CD4-positive, alpha-beta T cell (primary cell): ENCODE data around the gene AVPR1A. TPM values are rescaled to one million over a fixed set of nuclear protein-coding genes. Genes with fewer than 3 reads are reported as not detected.

ENCODE experiments used
- ATAC-seq: fragments of 200-7000 bp; cut with Tn5 transposase; one replicate; pipeline ENCODE4 v1.10.0; 2022; ENCODE audit warnings: mild to moderate bottlenecking; ENCODE audit not compliant: poor library complexity
- CTCF ChIA-PET: fragments of 350-600 bp; sonication (Branson Sonifier 250); formaldehyde crosslinking; loops from one replicate; lab custom pipeline; 2021; ENCODE audit warnings: antibody characterized with exemption, inconsistent platforms; lab: Charles Lee
- POLR2A ChIA-PET: fragments of 350-600 bp; sonication (Branson Sonifier 250); formaldehyde crosslinking; loops from one replicate; lab custom pipeline; 2021; ENCODE audit warnings: antibody characterized with exemption, inconsistent platforms; lab: Charles Lee
- DNase-seq, 14 experiments: peaks; one replicate each; pipeline ENCODE4 v3.0.0-alpha.2; 2013 to 2020; ENCODE audit warnings: mixed read lengths in 2 of 14
- H3K27ac ChIP-seq, 2 donors: one replicate each; pipeline versions ENCODE4 v1.5.1 to v1.7.0; 2013; ENCODE audit warnings: low read length in 2 of 2, low read depth in 1 of 2, mild to moderate bottlenecking in 1 of 2
- H3K27me3 ChIP-seq, 2 experiments: 1 replicate in 1 of 2; 2 replicates in 1 of 2; pipeline versions ENCODE4 v1.6.1 to v1.7.0; 2013; ENCODE audit warnings: low read length in 2 of 2, control low read depth in 1 of 2, mild to moderate bottlenecking in 1 of 2, moderate library complexity in 1 of 2; ENCODE audit not compliant: insufficient read depth in 2 of 2, control insufficient read depth in 1 of 2
- H3K36me3 ChIP-seq: one replicate; pipeline ENCODE4 v1.6.1; 2013; ENCODE audit warnings: low read length, control low read depth; ENCODE audit not compliant: insufficient read depth
- H3K4me1 ChIP-seq: one replicate; pipeline ENCODE4 v1.6.1; 2013; ENCODE audit warnings: low read length, control low read depth; ENCODE audit not compliant: insufficient read depth
- H3K4me3 ChIP-seq: one replicate; pipeline ENCODE4 v1.5.1; 2013; ENCODE audit warnings: mild to moderate bottlenecking, low read length, moderate library complexity
- H3K9me3 ChIP-seq, 2 experiments: 1 replicate in 1 of 2; 2 replicates in 1 of 2; pipeline versions ENCODE4 v1.6.1 to v1.7.0; 2013; ENCODE audit warnings: low read length in 2 of 2, mild to moderate bottlenecking in 2 of 2, control low read depth in 1 of 2, moderate library complexity in 1 of 2; ENCODE audit not compliant: control insufficient read depth in 1 of 2, insufficient read depth in 1 of 2
- H3K27ac Mint-ChIP-seq: one replicate; pipeline ENCODE4 v1.8.0; 2020; ENCODE audit warnings: mixed read lengths
- H3K27me3 Mint-ChIP-seq: one replicate; pipeline ENCODE4 v1.8.0; 2021; ENCODE audit warnings: mixed read lengths
- H3K36me3 Mint-ChIP-seq: one replicate; pipeline ENCODE4 v1.8.0; 2021; ENCODE audit warnings: low read depth, mixed read lengths
- H3K4me1 Mint-ChIP-seq: one replicate; pipeline ENCODE4 v1.8.0; 2021; ENCODE audit warnings: low read depth, mixed read lengths
- H3K4me3 Mint-ChIP-seq: one replicate; pipeline ENCODE4 v1.8.0; 2020; ENCODE audit warnings: mild to moderate bottlenecking, mixed read lengths
- H3K9me3 Mint-ChIP-seq: one replicate; pipeline ENCODE4 v1.8.0; 2020; ENCODE audit warnings: mixed read lengths
- intact Hi-C, 2 experiments: fragments of 100-400 bp; cut with DNase I in 1 of 2; cut with micrococcal nuclease in 1 of 2; formaldehyde crosslinking; loops; one replicate each; pipeline versions ENCODE4 v1.15.1 to v1.9.0; 2023 to 2025; cut with DNase I, micrococcal nuclease
- total RNA-seq, 174 experiments: library from RNA in 2 of 174; stranded (reverse) in 2 of 174; gene quantifications; one replicate each; pipeline ENCODE4 v1.2.3 and lab custom pipeline; 2021 to 2026
- TF ChIP-seq, protein P1 (sequence below): fragments of 200-600 bp; IDR thresholded peaks from one replicate; pipeline ENCODE4 v1.8.0; 2022; ENCODE audit warnings: antibody characterized with exemption, mild to moderate bottlenecking

Gene AVPR1A
- total RNA-seq, 2 experiments from 2014 or later = not detected

DNA sequence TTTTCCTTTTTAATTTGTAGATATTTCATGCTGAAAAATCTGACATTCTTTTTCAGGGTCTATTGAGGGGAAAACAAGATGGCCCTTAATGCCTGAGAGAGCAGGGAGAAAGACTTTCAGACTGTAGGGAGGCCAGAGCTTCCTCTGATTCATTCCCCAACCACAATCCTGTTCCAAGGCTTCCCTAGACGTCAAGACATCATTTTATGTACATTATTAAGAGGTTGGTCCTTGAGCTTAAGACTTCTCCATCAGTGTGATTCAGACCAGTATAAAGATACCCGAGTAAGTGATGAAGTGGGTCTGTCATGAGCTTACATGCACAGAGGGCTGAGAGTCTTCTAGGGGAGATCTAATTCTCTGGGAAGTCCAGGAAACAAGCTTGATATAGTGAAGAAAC lies 57.3 kb downstream of the AVPR1A start:
- POLR2A ChIA-PET = no interaction called here
- no peak overlapping the region for H3K4me3 ChIP-seq
- no peaks in the 10 kb centered on the region for H3K9me3 ChIP-seq
- Mint-ChIP-seq H3K4me1 (no peaks in the 10 kb centered on the region), H3K4me3 (no peak overlapping the region), H3K27ac (no peak overlapping the region), H3K9me3 (no peaks in the 10 kb centered on the region), H3K27me3 (peaks cover 5% of the 10 kb centered on the region), H3K36me3 (no peaks in the 10 kb centered on the region)
- no peaks in the 10 kb centered on the region for H3K27me3 ChIP-seq
- TF ChIP-seq, protein P1, sequence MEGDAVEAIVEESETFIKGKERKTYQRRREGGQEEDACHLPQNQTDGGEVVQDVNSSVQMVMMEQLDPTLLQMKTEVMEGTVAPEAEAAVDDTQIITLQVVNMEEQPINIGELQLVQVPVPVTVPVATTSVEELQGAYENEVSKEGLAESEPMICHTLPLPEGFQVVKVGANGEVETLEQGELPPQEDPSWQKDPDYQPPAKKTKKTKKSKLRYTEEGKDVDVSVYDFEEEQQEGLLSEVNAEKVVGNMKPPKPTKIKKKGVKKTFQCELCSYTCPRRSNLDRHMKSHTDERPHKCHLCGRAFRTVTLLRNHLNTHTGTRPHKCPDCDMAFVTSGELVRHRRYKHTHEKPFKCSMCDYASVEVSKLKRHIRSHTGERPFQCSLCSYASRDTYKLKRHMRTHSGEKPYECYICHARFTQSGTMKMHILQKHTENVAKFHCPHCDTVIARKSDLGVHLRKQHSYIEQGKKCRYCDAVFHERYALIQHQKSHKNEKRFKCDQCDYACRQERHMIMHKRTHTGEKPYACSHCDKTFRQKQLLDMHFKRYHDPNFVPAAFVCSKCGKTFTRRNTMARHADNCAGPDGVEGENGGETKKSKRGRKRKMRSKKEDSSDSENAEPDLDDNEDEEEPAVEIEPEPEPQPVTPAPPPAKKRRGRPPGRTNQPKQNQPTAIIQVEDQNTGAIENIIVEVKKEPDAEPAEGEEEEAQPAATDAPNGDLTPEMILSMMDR = no peak
- no peaks in the 10 kb centered on the region for H3K36me3 ChIP-seq
- no peaks in the 10 kb centered on the region for H3K4me1 ChIP-seq
- H3K27ac ChIP-seq = no peak overlapping the region
- intact Hi-C loops = no loop called here
- CTCF ChIA-PET = no interaction called here
- no peak for ATAC-seq
- DNase-seq = no peak

DNA sequence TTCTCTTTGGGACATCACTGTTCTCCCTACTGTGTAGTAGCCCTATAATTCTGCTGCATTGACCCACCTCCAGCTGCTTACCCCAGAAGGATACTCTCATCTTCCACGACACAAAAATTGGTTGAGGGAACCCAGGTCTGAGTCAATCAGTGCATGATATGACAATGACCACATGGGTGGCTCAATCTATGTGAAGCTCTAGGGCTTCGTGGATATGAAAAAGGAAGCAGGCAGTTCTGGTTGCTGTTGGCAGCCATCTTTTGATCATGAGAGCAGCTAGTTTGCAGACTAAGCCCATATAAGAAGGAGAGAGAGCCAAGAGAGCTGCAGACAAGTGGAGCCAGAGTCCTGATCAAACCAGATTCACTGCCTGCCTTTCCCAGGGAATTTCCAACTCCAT lies 57.9 kb downstream of the AVPR1A start:
- DNase-seq (no peak), ATAC-seq (no peak)
- Mint-ChIP-seq H3K36me3 (no peaks in the 10 kb centered on the region), H3K9me3 (no peaks in the 10 kb centered on the region), H3K4me3 (no peak overlapping the region), H3K27ac (no peak overlapping the region), H3K4me1 (no peaks in the 10 kb centered on the region), H3K27me3 (peaks cover 7% of the 10 kb centered on the region)
- Histone ChIP-seq H3K36me3 (no peaks in the 10 kb centered on the region), H3K4me3 (no peak overlapping the region), H3K9me3 (no peaks in the 10 kb centered on the region), H3K27ac (no peak overlapping the region), H3K4me1 (no peaks in the 10 kb centered on the region), H3K27me3 (no peaks in the 10 kb centered on the region)
- TF ChIP-seq, protein P1 = no peak
- intact Hi-C loops = no loop called here
- ChIA-PET POLR2A (no interaction called here), CTCF (no interaction called here)

Other genes starting within 250 kb of the AVPR1A start
- not detected for gene PPM1H, start 216.1 kb downstream of the AVPR1A start, total RNA-seq